ENCODE data around the gene DSTN.

The DSTN gene

GRCh38 chr20:17635332-17636244 is 65.7 kb downstream of the DSTN start:
- Histone ChIP-seq H3K27ac (peak overlapping the region; percentile 49), H3K4me3 (ENCODE audit: low read depth in 1 of 2, low read length in 1 of 2) (no peak overlapping the region)

GRCh38 chr20:17636523-17637412 is 66.9 kb downstream of the DSTN start:
- no peak overlapping the region for H3K4me3 ChIP-seq (ENCODE audit: low read depth in 1 of 2, low read length in 1 of 2)
- no peaks in the 10 kb centered on the region for H3K27me3 ChIP-seq
- peaks cover 8 to 10% of the 10 kb centered on the region in 2 experiments for H3K4me1 ChIP-seq (ENCODE audit: control insufficient read depth in 1 of 2, insufficient read depth in 1 of 2, low read depth in 1 of 2, low read length in 1 of 2)
- TF ChIP-seq CTCF (IDR thresholded peaks at IDR 0.05): no peak
- H3K9me3 ChIP-seq: no peaks in the 10 kb centered on the region
- no peak overlapping the region for H3K27ac ChIP-seq
- peaks cover 93% of the 10 kb centered on the region for H3K36me3 ChIP-seq

More at GRCh38 chr20:17635332-17636244, 65.7 kb downstream of the DSTN start:
- Histone ChIP-seq H3K36me3 (peaks cover 95% of the 10 kb centered on the region), H3K4me1 (ENCODE audit: control insufficient read depth in 1 of 2, insufficient read depth in 1 of 2, low read depth in 1 of 2, low read length in 1 of 2) (peaks cover 8 to 10% of the 10 kb centered on the region in 2 experiments), H3K27me3 (no peaks in the 10 kb centered on the region), H3K9me3 (no peaks in the 10 kb centered on the region)
- TF ChIP-seq CTCF (IDR thresholded peaks at IDR 0.05): no peak

- H3K4me1 ChIP-seq (ENCODE audit: control insufficient read depth in 1 of 2, insufficient read depth in 1 of 2, low read depth in 1 of 2, low read length in 1 of 2): peaks cover 8 to 10% of the 10 kb centered on the region in 2 experiments
- no peak overlapping the region for H3K27ac ChIP-seq
- no peaks in the 10 kb centered on the region for H3K27me3 ChIP-seq
- H3K4me3 ChIP-seq (ENCODE audit: low read depth in 1 of 2, low read length in 1 of 2): no peak overlapping the region
- no peaks in the 10 kb centered on the region for H3K9me3 ChIP-seq
- H3K36me3 ChIP-seq: peaks cover 93% of the 10 kb centered on the region
- TF ChIP-seq CTCF (IDR thresholded peaks at IDR 0.05): no peak
Observed at GRCh38 chr20:17637413-17637780, 67.5 kb downstream of the DSTN start.

DNA sequence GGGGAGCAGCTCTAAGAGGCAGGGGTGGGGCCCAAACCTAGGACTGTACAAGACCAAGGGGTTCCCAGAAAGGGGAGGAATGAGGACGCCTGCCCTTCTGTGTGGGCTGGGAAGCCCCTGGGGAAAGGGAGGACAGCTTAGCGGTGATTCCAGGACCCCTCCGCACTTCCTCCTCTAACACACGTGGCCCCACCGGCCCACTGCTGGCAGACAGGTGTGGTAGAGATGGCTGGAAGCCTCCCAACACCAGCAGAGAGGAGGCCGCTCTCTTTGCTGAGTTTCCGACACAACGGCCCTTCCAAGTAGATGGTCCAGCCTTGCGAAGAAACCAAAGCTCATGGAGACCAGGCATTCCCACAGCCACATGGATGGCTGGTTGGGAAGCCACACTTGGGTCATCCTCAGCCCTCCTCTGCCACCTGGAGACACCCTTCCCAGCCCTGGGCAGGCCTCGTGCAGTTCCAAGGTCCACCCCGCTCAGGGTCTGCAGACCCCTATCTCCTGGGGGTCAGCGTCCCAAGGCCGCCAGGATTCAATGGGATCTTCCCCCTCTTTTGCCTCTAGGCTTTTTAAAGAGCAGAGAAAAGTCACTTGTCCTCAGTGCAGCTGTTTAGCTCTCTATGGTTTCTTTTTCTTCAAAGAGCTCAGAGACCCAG is 68.2 kb downstream of the DSTN start:
- Histone ChIP-seq H3K4me3 (ENCODE audit: low read depth in 1 of 2, low read length in 1 of 2) (no peak overlapping the region), H3K27me3 (no peaks in the 10 kb centered on the region), H3K9me3 (no peaks in the 10 kb centered on the region), H3K27ac (no peak overlapping the region), H3K36me3 (peaks cover 92% of the 10 kb centered on the region), H3K4me1 (ENCODE audit: control insufficient read depth in 1 of 2, insufficient read depth in 1 of 2, low read depth in 1 of 2, low read length in 1 of 2) (peaks cover 8 to 10% of the 10 kb centered on the region in 2 experiments)
- TF ChIP-seq CTCF (IDR thresholded peaks at IDR 0.05): no peak

DNA sequence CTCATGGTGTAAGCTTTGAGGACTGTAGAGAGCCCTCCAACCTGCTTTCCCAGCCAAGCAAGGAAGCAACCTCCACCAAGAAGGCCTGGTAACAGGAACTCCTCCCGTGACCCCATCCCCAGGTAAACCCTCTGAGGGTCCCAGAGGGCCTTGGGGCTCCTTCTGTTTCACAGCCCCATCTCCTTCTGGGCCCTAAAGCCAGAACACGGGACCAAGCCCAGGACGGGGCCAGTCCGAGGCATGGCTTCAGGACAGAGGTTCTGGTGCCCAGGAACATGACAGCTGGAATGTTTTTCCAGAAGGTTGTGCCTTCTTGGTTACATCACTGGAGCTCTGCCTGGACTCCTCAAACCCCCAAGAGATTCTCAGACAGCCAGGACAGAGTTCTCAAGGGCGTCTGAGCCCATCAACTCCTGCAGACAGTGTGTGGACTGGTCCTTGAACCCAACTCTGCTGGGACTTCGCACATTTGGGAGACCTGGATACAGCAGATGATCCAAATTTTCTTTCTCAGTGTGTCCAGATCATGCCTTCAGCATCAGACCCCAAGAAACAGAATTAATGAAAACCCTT is 69.0 kb downstream of the DSTN start:
- H3K36me3 ChIP-seq: peaks cover 84% of the 10 kb centered on the region
- no peak overlapping the region for H3K27ac ChIP-seq
- TF ChIP-seq CTCF (IDR thresholded peaks at IDR 0.05): no peak
- H3K4me3 ChIP-seq (ENCODE audit: low read depth in 1 of 2, low read length in 1 of 2): no peak overlapping the region
- no peaks in the 10 kb centered on the region for H3K27me3 ChIP-seq
- H3K9me3 ChIP-seq: no peaks in the 10 kb centered on the region
- peaks cover 8 to 10% of the 10 kb centered on the region in 2 experiments for H3K4me1 ChIP-seq (ENCODE audit: control insufficient read depth in 1 of 2, insufficient read depth in 1 of 2, low read depth in 1 of 2, low read length in 1 of 2)
